SHP77 (cell line): ENCODE data around the gene NKAIN4.
A peak's percentile ranks its signal among the peaks of the same experiment; 100 is the strongest.

Source experiments
- DNase-seq, 2 experiments: peaks; one replicate each; lab custom pipeline; 2025; lab: John Stamatoyannopoulos, UW

NKAIN4 gene

DNA sequence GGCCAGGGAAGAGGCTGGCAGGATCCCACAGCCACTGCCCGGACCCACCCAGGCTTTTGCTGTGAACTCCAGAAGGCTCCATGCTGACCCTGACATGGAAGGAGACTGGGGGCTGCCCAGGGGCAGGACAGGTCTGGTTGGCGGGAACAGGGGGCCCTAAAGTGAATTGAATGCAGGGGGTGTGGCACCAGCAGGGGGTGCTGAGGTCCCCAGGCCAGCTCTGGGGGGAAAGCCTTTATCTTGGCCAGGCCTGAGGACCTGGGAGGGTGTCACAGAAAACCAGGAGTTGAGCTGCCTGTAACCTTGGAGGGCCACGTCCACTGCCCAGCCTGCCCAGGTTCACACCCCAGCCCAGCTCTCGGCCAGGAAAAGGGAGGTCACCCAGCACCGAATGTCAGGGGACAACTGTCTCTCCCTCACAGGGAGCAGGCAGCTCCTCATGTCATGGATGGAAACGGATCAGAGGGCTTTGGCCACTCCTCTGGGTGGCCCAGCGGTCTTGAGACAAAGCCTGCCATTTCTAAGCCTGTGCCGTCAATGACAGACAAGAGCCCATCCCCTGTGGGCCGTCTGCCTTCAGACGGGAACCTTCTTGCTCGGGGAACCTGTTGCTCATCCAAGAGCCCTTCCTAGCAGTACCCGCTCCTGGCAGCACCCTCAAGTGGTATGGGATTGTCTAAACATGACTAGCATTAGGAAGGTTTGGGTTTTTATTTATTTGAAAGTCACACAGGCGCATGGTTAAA is 35.4 kb downstream of the NKAIN4 start:
- DNase-seq: no peak

- DNase-seq: peak; percentile 30 to 33
Measured at GRCh38 chr20:63217706-63218105, 36.6 kb downstream of the NKAIN4 start.

- DNase-seq: no peak
Measured at GRCh38 chr20:63216849-63217471, 37.3 kb downstream of the NKAIN4 start.

- peak; percentile 98 to 99 for DNase-seq
Measured at GRCh38 chr20:63216041-63216848, 38.0 kb downstream of the NKAIN4 start, which contains the start of gene YTHDF1. YTHDF1 (minus strand) TSS chr20:63216131; CDS start chr20:63215892, 239 bp downstream.

DNA sequence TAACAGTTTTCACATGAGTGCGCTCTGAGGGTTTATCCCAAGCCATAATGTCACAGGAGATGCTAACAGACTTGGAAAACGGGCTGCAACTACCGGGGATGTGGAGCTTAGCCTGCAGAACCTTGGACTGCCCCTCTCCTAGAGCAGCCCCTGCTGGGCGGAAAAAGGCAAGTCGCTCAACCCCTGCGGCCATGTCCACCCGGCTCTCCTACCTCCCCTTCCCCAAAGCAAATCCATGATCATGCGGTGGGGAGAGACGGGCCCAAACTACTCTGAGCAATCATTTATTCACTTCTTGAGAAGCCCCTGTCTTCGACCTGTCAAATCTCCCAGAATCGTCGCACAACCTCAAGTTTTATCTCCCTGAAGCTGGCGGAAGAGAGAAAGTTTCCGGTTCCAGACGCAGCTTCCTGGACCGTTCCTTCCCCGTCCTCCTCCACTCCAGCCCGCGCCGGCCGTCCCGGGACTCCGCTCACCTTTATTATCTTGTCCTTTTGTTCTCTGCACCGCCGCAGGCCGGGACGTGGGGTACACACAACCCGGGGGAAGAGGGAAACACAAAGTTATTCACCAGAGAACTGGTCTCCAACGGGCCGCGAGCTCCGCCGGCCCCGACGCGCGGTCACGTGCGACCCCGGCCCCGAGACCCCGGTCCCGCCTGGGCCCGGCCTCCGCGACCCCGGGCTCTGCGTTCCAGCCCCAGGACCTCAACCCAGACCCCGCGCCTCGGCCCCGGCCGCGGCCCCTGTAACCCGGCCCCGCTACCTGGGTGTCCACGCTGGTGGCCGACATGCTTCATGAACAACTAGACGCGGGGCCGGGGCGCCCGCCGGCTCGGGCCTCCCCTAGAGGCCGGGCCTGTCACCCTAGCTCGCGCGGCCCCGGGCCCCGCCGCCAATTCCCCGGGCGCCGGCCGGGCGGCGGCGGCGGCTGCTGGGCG is 38.9 kb downstream of the NKAIN4 start:
- peak; percentile 70 to 78 for DNase-seq

GRCh38 chr20:63214514-63214913 is 39.7 kb downstream of the NKAIN4 start:
- DNase-seq: no peak

GRCh38 chr20:63212792-63213191 is 41.5 kb downstream of the NKAIN4 start:
- no peak for DNase-seq

DNA sequence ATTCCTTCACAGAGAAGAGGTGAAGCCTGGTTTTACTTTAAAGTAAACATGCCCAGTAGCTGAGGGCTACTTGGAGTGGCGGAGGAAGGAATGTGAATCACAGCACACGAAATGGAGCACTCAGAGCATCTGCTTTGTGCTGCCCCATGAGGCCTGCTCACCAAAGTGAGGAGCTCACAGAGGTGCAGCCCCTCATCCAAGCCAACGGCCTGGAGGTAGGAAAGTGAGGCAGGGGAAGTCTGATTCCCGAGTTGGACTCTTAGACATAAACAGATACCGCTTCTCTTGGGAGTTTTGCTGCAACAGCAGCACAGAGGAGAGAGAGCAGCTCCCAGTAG is 41.9 kb downstream of the NKAIN4 start:
- no peak for DNase-seq

DNA sequence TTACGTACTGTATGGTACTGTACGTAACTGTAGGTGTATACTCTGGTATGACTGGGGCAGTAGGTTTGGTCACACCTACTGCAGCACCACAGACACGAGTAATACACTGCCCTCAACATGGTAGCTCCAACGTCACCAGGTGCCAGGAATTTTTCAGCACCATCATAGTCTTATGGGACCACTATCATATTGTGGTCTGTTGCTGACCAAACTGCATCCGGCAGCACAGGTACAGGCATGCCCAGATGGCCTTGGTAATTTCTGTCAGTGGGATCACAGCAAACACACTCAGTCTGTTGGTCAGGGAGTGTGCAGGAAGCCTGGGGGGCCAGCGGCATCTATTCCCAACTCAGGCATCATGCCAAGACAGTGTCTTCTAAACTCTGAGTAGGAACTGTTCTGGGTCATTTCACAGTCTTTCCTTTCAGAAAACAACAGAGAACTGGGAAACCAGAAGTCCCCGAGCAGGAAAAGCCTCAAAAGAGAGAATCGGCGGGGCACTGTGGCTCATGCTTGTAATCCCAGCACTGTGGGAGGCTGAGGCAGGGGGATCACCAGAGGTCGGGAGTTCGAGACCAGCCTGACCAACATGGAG is 44.2 kb downstream of the NKAIN4 start:
- no peak for DNase-seq

GRCh38 chr20:63208346-63208909 is 45.8 kb downstream of the NKAIN4 start:
- DNase-seq: no peak

GRCh38 chr20:63206878-63207277 is 47.4 kb downstream of the NKAIN4 start:
- no peak for DNase-seq

DNA sequence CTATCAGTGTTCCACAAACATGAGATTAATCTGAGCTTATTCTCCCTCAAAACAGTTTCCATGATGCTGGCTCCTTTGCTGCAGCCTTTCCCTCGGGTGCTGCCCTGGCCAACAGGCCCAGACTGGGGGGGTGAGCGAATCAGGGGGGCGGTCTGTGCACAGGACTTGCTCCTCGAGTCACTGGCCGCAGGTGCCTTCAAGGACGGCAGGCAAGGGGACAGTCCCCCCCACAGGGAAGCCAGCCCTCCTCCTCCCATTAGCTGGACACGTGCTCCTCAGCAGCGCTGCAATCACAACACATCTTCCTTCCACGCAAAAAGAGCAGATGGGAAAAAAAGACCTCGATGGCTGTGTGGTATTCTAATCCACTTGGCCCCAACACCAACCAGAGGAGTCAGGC is 48.4 kb downstream of the NKAIN4 start:
- no peak for DNase-seq

GRCh38 chr20:63204362-63204761 is 49.9 kb downstream of the NKAIN4 start:
- DNase-seq: no peak

GRCh38 chr20:63202811-63203526 is 51.3 kb downstream of the NKAIN4 start:
- no peak for DNase-seq

- DNase-seq: no peak
Measured at GRCh38 chr20:63202021-63202420, 52.2 kb downstream of the NKAIN4 start.

- DNase-seq: no peak
Measured at GRCh38 chr20:63198606-63199005, 55.7 kb downstream of the NKAIN4 start.

DNA sequence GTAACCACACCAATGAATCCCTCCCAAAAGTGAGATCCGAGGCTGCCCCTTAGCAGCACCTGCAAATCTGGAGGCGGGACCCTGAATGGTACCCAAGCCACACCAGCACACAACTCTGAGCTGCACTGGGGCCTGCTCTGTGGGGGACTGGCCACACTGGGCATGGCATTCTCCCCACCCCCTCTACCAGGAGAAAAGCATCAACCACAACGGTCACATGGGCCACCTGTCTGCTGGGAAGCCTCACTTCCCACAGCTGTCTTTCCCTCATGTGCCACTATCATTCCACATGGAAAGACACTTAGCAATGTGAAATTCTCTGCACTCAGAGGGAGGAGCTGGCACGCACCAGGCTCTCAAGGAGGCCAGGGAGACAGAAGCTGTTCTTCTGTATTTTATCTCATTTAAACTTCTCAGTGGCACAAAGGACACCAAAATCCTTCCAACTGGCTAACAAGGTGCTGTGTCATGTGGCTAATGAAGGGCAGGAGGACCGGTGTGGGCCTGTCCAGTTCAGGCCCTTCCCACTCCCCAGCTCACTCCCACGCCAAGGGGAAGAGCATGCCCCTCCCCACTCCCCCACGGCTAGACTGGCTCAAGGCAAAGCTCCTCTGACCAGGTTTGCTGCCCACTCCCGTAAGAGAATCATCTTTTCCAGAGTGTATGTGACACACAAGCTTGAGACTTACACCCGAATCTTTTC is 57.3 kb downstream of the NKAIN4 start:
- DNase-seq: no peak

DNA sequence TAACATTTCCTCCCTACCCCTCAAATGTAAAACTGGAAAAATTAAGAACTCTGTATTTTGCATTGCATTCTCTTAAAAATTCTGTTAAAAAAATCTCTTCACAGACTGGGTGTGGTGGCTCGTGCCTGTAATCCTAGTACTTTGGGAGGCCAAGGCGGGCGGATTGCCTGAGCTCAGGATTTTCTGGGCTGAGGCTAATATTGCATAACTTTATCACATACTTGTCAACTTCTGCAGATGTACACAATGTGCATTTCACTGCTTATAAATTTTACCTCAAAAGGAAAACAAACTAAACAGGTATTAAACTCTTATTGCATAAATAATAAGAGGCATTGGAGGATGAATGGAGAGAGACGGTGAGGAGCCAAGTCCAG is 59.5 kb downstream of the NKAIN4 start:
- no peak for DNase-seq

- no peak for DNase-seq
Measured at GRCh38 chr20:63194007-63194796, 60.1 kb downstream of the NKAIN4 start.
